Hypothalamus (tissue), 51 donors: Measurements from ENCODE around the gene FAM240B.

ENCODE experiments used
- DNase-seq, 51 donors: peaks; one replicate each; lab custom pipeline; 2025; lab: John Stamatoyannopoulos, UW

The FAM240B gene

DNA sequence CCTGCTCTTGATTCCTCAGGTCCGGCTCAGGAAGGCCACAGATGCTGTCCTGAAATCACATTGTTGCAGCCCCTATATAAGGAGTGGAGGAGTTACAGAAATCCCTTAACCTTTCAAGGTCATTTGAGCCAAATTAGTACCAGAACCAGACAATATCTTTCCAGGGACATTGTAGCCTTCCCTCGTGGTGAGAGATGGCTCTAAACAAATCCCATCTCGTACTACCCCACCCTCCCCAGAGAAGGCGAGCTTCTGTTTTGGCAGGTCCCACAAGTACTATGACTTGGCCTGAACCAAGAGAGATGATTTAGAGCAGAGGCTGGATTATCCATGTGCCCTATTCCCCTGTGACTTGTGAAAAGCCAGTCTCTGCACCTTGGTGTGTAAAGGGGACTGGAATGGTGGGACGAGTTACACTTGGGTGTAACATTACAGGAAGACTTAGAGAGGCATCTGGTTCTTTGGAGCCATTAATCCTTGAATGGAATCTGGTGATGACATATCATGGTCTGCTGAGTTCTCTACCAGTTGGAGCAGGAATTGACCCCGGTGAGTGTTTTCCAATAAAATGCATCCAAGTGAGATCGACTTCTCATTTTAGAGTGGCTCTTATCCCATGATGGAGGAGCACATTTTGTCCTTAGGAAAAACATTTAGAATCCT lies at the start of gene FAM240B:
Gene FAM240B (minus strand): TSS at position 51 of the 663 bp plus-strand sequence. CDS start 16,134 bp downstream, outside the sequence.
- DNase-seq: no peak

- DNase-seq: peak in 2 of 51 donors; percentile 9 to 51
Measured at GRCh38 chr9:38768351-38768761, 48.4 kb upstream of the FAM240B start.

DNA sequence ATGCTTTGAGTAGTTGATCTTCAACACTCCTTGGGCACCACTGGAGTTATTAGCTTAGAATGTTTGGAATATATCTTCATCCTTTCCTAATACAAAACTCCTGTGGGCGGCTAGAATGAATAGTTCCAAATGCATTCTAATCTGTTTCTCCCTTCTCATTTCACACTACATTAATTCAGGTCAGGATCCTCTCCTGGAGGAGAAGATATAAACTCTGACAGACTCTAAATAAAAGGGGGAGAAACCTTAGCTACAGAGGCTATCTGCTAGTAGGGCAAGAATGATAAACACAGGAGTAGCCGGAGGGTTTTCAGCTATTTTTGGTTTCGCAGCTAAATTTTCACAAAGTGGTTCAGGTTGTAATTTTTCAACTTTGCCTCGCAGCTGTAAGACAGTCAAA lies 45.2 kb upstream of the FAM240B start:
- no peak for DNase-seq

DNA sequence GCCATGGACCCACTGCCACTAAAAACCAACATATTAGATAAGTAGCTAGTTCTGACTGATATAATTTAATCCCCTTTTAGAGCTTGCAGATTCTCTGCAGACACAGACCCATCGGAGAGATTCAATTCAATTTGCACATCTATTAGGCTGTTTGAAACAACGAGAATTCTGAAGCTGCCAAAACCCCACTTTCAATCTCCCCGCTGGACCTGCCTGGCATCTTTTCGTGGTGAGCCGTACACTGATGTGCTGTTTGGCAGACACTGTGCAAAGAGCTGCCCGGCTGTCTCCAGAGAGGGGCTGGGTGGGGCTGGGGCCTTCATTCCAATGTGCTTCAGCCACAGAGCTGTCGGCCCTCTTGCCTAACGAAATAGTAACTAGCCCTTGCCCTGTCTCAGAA lies 42.1 kb upstream of the FAM240B start:
- no peak for DNase-seq

- no peak for DNase-seq
Measured at GRCh38 chr9:38761339-38761738, 41.4 kb upstream of the FAM240B start.

GRCh38 chr9:38756702-38757101 lies 36.8 kb upstream of the FAM240B start:
- DNase-seq: no peak

DNA sequence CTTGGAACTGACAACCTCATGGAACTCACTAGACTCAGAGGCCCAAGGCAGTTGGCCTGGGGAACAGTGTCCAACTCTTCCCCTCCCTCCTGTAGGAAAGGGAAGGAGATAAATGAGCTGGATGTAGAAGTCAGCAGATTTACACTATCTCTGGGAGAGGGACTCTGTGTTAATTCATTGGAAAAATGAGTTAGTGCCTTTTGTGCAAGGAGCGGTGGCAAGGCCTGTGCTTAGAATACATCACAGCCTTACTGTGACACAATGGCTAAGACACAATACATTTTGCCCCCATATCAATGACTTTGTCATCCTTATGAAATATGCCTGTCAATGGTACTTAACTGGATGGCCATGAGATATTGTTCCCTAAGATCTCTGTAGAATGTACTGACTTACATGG lies 28.0 kb upstream of the FAM240B start:
- no peak for DNase-seq

GRCh38 chr9:38747067-38747466 lies 27.1 kb upstream of the FAM240B start:
- no peak for DNase-seq

DNA sequence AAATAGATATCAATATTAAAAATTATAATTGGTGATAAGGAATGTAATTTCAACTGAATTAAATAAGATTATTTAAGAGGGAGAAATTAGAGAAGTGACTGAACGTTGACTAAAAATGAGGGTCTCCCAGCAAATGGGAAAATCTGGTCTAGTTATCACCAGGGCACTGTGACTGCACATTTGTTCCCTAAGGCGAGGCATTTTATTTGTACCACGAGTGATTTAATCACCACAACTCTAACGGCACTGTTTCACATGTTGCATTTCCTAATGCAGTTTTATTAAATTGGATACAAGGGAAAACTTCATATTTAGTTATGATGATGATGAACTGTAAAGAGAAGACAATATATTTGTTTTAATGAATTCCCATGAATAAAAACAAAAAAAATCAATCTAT lies 26.4 kb upstream of the FAM240B start:
- DNase-seq: no peak

- no peak for DNase-seq
Measured at GRCh38 chr9:38744484-38744883, 24.6 kb upstream of the FAM240B start.

DNA sequence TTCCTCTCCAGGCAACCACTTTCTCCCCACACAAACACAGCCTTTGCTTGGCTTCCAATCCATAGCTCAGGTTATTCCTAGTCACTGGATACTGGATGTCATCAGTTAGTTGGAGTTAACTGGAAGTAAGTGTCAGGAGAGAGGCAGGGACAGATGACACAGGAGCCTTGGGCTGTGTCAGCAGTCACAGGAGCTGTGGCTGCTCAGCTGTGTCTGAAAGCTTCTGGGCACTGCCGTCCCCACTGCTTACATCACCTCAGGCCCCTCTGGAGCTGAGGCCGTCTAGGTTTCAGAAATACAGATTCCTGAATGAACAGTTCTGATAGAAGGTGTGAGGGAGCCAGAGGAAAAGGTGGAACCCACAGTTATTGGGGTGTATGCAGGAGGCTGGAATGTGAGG lies 17.3 kb upstream of the FAM240B start:
- DNase-seq: no peak

GRCh38 chr9:38734831-38735230 lies 14.9 kb upstream of the FAM240B start:
- DNase-seq: no peak

- DNase-seq: no peak
Measured at GRCh38 chr9:38733503-38733902, 13.6 kb upstream of the FAM240B start.

GRCh38 chr9:38732885-38733284 lies 13.0 kb upstream of the FAM240B start:
- no peak for DNase-seq

- DNase-seq: peak in 3 of 51 donors; percentile 2 to 26 (median 21)
Measured at GRCh38 chr9:38727497-38728001, 7.6 kb upstream of the FAM240B start.

DNA sequence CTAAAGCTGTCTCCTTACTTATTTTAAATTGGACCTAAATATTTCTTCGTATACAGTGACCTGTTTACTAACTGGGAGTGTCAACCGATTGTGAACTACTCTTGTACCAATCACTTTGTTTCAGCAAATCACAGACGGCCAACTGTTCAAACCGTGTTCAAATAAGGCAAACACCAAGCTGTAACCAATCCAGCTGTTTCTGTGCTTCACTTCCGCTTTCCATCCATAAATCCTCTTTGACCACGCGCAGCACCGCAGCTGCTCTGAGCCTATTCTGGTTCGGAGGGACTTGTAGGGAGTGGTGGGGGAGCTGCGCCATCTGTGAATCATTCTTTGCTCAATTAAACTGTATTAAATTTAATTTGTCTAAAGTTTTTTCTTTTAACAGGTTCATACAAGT lies 4.8 kb upstream of the FAM240B start:
- no peak for DNase-seq

DNA sequence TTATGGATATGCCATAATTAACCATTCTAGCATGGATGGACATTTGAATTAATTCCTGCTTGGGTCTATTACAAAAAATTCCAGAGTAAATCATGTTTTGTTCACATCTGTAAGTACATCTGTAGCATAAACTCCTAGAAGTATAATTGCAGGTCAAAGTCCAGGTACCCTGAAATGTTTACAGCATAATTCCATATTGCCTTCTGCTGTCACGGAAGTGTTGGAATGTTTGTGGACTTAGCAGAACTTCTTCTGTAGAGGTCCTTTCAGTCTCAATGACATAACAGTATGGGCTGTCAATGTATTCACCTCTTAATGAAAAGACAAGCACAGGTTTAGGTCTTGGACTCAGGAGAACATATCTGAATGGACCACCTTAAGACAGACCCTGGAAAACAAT lies 1.8 kb downstream of the FAM240B start:
- no peak for DNase-seq

- DNase-seq: no peak
Measured at GRCh38 chr9:38715684-38716083, 4.2 kb downstream of the FAM240B start.

GRCh38 chr9:38713426-38713825 lies 6.5 kb downstream of the FAM240B start:
- DNase-seq: no peak

- no peak for DNase-seq
Measured at GRCh38 chr9:38708759-38709158, 11.2 kb downstream of the FAM240B start.

DNA sequence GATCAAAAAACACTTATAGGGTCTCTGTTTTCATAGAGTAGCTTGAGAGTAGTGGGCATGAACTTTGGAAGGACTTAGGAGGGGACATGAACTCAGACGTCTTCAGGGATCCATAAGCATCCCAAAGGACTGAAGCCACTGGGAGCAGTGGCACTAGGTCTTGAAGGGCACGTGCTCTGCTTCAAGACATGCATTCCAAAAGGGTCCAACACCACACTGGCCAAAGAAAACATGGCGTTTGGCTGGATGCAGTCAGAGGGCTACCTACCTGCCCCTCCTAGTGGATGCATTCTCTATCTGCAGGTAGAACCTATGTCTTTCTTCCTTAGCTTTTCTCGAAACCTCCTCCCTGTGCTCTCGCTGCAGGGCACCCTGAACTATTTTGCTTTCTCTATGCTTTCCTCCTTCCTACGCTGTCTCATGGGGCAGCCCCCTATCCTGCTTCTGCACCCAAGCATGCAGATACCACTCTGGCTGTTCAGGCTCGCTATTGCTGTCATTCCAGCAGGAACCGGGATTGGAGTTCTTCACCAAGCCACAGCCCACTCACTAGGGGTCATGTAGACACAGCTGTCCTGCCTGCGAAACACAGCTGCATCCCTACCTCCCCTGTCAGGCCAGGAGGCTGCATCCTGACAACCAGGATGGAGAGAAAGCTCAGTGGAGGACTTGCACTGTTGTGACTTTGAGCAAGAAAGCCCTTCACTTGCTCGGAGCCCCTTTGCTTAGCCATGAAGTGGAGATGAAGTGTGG lies 11.9 kb downstream of the FAM240B start:
- DNase-seq: no peak

GRCh38 chr9:38706493-38706892 lies 13.4 kb downstream of the FAM240B start:
- no peak for DNase-seq
